Measurements from ENCODE around the gene PAX6. TPM values are rescaled to one million over a fixed set of nuclear protein-coding genes. Genes with fewer than 3 reads are reported as not detected.

PAX6 gene
- total RNA-seq, 1 donor from 2014 or later: 7.6 TPM

DNA sequence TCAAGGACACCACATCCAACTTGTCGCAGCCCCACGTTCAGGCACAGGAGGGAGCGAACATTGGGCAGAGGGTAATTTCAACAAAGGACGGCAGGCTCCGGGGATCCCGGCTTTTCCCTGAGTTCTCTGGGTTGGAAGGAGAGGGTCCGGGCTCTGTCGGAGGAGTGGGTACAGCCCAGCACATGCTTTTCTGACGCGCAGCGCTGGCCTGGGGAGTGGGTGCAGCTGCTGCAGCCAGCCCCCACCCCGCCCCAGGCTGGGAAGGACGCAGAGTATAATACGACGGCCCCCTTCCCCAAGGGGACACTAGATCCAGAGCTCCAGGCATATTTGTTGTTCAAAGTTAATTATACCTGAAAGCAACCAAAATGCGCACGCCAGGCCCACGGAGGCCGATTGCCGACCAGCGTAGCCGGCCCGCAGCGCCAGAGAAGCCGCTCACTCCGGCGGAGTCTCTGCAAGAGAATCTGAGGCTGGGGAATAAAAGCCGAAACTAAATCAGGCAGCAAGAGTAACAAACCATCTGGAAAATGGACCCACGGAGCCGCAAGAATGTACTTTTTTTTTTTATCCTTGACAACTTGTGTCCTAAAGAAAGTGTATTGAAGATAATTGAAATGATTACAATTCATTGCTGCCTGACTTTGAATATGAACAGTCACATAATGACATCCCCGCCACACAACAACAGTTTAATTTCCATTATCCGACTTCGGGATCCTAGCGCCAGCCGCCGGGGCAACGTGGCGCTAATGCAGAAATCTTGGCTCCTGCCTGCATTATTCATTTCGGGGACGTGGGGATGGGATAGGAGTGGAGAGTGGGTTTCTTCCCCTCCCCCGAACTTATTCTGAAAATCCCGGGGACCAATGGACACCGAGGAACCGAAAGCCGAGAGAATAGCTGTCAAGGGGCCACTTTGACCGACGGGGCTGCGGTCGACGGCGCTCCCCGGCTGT is 14.0 kb upstream of the PAX6 start:
- no peak for TF ChIP-seq CTCF (IDR thresholded peaks at IDR 0.05; ENCODE audit: unreplicated experiment)
- no peak overlapping the region for H3K4me3 Mint-ChIP-seq (ENCODE audit: low read depth)
- no peak for DNase-seq (ENCODE audit: low spot score, unreplicated experiment)
- H3K27ac Mint-ChIP-seq: no peak overlapping the region
- H3K4me1 Mint-ChIP-seq (ENCODE audit: low read depth): peaks cover 13% of the 10 kb centered on the region
- H3K27me3 Mint-ChIP-seq: peaks cover 92% of the 10 kb centered on the region
- no peaks in the 10 kb centered on the region for H3K36me3 Mint-ChIP-seq (ENCODE audit: insufficient read depth)
- H3K9me3 Mint-ChIP-seq (ENCODE audit: low read depth): no peaks in the 10 kb centered on the region

DNA sequence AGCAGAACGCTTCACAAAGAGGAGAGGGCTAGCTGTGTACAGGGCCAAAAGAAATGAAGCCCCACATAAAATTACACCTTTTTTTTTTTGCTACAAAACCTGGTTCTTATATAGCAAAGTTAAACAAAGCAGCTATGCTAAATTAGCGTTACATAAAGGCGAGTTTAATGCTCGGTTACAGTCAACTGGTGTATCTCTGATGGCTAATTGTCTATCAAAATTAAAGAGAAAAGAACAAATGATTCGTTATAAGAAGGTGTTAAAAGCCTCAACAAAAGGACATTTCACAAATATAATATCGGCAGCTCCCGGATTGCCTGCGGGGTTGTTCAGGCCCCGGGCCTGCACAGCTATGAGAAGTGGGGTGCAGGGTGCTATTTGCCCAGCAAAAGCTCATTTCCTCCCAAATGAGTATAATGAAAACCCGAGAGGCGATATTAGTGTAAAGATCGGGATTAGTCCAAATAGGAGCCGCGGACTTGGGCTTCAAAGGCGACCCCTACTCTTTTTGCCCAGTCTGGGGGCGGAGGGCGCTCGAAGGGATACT is 13.3 kb upstream of the PAX6 start:
- H3K36me3 Mint-ChIP-seq (ENCODE audit: insufficient read depth): no peaks in the 10 kb centered on the region
- peaks cover 13% of the 10 kb centered on the region for H3K4me1 Mint-ChIP-seq (ENCODE audit: low read depth)
- peak overlapping the region; percentile 24 for H3K27ac Mint-ChIP-seq
- no peak overlapping the region for H3K4me3 Mint-ChIP-seq (ENCODE audit: low read depth)
- H3K27me3 Mint-ChIP-seq: peaks cover 92% of the 10 kb centered on the region
- no peak for DNase-seq (ENCODE audit: low spot score, unreplicated experiment)
- no peaks in the 10 kb centered on the region for H3K9me3 Mint-ChIP-seq (ENCODE audit: low read depth)
- no peak for TF ChIP-seq CTCF (IDR thresholded peaks at IDR 0.05; ENCODE audit: unreplicated experiment)

- peaks cover 13% of the 10 kb centered on the region for H3K4me1 Mint-ChIP-seq (ENCODE audit: low read depth)
- no peaks in the 10 kb centered on the region for H3K9me3 Mint-ChIP-seq (ENCODE audit: low read depth)
- no peak overlapping the region for H3K4me3 Mint-ChIP-seq (ENCODE audit: low read depth)
- DNase-seq (ENCODE audit: low spot score, unreplicated experiment): no peak
- H3K36me3 Mint-ChIP-seq (ENCODE audit: insufficient read depth): no peaks in the 10 kb centered on the region
- no peak overlapping the region for H3K27ac Mint-ChIP-seq
- H3K27me3 Mint-ChIP-seq: peaks cover 91% of the 10 kb centered on the region
- no peak for TF ChIP-seq CTCF (IDR thresholded peaks at IDR 0.05; ENCODE audit: unreplicated experiment)
These were observed 12.7 kb upstream of the PAX6 start for GRCh38 chr11:31823644-31824331.

DNA sequence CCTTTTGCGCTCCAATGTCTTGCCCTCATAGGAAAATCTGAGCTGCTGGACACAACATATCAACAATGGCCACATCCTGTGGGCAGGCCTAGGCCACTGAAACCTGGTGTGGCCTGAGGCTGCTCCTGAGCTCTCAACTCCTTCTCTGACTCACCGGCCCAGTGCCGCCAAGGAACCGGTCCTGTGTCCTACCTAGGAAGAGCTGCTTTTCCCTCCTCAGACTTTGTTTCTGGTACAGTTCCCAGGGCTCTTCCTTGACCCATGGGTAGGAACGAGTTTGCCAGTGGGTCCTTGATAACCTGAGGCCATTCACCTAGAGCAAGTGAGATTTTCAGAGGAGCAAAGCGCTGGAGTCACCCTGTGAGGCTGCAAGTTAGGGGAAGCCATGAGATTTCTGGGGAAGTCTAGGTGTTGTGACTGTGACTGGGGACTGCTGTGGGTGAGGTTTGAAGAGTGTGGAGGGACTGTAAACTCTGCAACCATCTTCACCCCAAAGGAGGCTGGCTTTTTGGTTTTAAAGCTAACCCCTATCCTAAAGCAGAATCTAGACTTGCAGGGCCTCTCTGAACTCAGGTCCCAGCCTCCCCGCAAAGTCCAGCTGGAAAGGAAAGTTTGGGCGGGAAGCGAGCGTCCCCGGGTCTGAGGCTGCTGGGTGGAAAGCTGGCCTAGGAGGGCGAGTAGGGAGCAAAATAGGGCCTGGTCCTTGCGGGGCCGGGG is 12.0 kb upstream of the PAX6 start:
- Mint-ChIP-seq H3K27ac (no peak overlapping the region), H3K9me3 (ENCODE audit: low read depth) (no peaks in the 10 kb centered on the region), H3K27me3 (peaks cover 93% of the 10 kb centered on the region), H3K36me3 (ENCODE audit: insufficient read depth) (no peaks in the 10 kb centered on the region), H3K4me1 (ENCODE audit: low read depth) (peaks cover 13% of the 10 kb centered on the region), H3K4me3 (ENCODE audit: low read depth) (no peak overlapping the region)
- no peak for DNase-seq (ENCODE audit: low spot score, unreplicated experiment)
- TF ChIP-seq CTCF (IDR thresholded peaks at IDR 0.05; ENCODE audit: unreplicated experiment): no peak

All from progenitor cell of endocrine pancreas (in vitro differentiated cells).